ENCODE results near the gene CTDSP2.
"Not testable (repeated sequence)": the region's sequence is repeated elsewhere in the genome, so short reads cannot be mapped to it uniquely, and the experiment has no call there.

Gene CTDSP2

DNA sequence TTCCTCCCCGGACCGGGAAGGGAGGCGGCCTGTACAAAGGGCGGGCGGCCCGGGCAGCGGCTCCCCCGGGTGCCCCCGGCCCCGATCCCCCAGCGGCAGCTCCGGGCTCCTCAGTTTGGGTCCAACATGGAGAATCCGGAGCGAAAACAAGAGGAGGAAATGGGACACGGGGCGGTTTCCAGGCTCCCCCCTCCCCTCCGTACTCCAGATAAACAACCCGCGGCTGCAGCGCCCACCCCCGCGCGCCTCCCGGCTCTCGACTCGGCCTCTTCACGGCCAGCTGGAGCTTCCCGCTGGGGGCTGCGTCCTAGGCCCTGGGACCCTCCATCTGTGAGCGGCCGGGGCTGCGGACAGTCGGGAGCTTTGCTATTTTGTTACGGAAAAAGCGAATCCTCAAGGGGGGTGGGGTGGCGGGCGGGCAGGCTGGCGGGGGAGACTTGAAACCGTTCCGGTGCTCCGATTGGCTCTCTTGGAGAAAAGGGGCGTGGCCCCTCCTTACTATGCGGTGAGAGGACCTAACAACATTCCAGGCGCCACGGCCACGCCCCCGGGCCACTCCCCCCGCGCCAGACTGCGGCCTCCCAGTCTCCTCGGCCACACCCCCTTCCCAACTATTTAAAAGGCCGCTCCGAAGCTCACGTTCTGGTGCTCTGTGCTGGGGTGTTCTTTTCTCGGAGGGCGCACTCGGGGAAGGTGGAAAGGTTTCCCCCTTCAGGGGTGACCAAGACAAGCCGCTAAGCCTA, at the start of gene CTDSP2:
CTDSP2 (minus strand) TSS at position 153 of the 743 bp plus-strand sequence. CDS start 294 bp downstream, outside the sequence.
- DNase-seq: peak; percentile 96

DNA sequence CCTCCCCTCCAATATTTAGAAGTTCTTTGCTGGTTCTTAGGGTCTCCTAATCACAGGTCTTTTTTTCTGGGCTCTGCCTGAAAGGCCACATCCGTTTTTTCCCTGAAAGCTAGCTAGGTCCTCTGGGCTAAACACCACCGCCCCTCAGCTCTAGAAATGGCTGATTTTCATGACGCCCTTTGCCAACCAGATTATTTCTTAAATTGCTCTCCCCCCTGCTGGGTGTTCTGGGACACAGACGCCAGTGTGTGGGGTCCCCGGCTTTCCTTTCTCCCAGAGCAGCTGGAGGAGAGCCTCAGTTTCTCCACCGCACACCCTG, 49.5 kb upstream of the CTDSP2 start:
- no peak for DNase-seq

- DNase-seq: no peak
Measured at GRCh38 chr12:57895389-57896114, 49.0 kb upstream of the CTDSP2 start.

DNA sequence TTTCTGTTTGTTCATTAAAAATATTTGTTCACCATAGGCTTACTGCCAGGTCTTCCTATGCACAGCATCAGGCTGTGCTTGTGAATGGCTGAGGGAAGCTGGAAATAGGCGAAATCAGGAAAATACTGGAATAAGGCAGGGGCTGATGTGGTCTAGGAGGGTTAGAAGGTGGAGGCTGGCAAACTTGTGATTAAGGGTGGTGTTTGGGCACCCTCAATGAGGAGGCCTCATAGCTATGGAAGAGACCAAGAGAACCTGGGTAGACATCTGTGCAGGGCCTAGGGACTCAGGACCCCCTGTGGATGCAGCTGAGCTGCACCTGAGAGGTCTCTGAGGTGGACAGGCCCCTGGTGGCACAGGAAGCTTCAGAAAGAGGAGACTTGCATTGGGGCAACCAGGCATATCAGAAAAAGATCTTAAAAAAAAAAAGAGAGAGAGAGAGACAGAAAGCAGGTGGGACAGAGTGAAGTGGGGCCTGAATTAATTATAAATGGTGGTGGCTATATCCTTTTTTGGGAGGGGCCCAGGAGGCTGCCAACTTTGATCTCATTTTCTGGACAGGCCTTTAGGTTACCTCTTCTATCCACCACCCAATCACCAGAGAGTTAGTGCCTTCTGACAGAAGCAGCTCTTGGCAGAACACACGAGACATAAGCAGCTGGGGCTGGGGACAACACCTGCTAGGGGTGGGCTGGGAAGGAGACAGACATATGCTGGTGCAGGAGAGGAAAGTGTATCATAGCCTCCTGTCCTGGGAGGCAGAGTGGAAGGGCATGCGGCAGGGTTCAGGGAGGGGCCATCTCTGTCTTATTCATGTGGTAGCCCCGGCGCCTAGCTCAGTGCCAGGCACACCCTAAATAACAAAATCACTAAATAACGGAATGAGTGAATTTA, 48.1 kb upstream of the CTDSP2 start:
- DNase-seq: no peak

- no peak for DNase-seq
Measured at GRCh38 chr12:57893431-57894353, 47.2 kb upstream of the CTDSP2 start.

DNA sequence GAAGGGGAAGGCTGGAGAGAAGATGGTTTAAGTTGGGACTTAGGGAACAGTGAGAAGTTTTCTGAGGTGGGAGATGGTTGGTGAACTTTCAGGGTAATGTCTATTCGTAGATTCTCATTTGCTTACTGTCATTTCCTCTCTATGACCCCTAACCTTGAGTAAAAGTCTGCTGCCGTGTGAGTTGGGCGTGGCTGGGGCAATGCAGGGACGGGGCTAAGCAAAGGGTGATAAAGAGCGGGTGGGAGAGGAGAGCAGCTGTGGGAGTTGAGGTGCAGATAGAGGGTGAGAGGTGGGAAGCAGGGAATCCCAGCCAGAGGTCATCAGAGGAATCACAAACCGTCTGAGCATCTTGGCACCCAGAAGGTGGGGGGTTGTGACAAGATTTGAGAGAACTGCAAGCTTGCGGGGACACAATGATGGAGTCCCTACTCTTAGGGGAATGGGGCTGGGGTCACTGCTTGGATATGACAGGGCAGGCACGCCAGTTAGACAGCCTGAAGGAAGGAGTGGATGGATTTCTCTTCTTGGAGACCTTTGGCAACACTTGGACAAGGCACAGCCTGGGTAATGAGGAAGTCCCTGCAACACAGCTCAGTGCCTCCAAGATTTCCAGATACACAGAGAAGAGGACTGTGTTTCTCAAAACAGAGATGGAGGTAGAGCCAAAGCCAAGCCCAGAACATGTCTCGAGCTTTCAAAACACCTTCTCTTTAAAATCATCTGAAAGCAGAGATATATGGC, 45.9 kb upstream of the CTDSP2 start:
- no peak for DNase-seq

DNA sequence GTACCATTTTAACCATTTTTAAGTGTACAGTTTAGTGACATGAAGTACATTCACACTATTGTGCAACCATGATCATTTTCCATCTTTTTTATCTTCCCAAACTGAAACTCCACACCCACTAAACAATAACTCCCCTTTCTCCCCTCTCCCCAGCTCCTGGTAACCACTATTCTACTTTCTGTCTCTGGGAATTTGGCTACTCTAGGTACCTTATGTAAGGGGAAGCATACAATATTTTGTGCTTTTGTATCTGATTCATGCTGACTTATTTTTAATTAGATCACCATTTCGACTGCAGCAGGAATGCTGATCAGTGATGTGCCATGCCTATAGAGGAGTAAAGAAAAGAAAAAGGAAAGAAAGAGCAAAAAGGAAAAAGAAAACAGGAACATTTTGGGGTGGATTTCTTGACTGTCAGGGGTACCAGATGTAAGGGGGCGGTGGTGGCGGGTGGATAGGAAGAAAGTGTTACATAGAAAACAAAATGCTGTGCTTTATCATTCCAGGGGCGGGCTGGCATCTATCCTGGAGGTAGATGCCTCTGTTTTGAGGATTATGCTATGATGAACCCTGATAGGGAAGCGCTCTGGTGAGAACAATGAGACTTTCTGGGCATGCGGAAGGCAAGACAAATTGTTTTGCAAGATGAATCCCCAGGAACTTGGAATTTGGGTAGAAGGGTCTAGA, 45.2 kb upstream of the CTDSP2 start:
- no peak for DNase-seq

DNA sequence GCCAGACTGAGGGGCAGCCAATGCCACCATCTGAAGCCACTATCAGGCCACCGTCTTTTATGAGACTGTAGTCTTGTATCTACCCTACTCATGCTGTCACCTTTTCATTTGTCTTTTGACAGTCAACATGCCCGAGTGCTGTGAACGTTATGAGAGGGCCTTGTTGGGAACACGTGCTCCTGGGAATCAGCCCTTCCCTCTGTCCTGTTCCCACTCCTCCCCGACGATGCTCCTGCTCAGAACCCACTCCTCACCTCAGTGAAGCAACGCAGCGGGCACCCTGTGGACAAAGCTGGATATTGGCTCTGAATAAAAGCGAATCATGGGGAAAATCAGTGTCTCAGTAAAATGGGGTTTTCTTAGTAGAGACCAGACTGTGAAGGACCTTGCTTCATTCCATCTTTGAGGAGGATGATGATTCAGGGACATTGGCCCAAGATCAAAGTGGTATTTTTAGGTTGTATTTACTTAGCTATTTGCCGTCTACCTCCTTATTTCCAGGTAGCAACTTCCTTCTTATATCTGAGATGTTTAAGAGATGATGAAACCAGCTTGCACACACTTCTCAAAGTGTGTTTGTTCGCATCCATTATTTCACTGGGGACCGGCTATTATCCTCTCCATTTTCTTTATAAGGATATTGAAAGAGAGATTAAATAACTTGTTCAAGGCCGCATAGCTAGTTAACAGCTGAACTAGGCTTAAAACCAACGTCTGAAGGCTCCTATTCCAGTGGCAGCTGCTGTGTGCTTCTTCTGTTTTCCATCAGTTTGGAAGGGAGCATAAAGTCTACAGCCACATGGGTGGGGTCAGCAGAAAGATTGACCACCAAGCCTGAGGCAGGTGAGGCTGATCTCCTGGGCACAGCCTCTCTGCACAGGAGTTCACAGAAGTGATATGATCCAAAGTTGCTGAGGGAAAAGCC, 43.9 kb upstream of the CTDSP2 start:
- no peak for DNase-seq

DNA sequence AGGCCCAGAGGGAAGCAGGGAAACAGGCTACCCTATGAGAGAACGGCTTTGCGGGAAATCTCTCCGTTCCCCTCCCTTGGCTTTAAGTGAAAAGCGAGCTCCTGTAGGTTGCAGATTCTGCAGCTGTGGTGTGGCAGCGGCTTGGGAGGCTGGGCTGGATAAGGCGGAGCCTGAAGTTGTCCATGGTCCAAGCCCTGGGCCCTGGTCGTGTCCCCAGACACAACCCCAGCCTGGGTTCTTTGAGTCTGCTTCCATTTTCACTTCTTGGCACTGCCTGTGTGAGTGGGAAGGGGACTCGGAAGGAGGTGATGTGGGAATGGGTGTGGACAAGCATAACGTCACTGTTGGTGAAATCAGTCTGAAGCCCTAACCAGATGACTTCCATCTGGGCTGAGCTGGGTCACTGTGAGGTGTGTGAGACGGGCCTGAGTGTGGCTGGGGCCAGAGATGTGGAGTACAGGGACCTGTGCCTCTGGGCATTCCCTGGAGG, 43.0 kb upstream of the CTDSP2 start:
- DNase-seq: no peak

DNA sequence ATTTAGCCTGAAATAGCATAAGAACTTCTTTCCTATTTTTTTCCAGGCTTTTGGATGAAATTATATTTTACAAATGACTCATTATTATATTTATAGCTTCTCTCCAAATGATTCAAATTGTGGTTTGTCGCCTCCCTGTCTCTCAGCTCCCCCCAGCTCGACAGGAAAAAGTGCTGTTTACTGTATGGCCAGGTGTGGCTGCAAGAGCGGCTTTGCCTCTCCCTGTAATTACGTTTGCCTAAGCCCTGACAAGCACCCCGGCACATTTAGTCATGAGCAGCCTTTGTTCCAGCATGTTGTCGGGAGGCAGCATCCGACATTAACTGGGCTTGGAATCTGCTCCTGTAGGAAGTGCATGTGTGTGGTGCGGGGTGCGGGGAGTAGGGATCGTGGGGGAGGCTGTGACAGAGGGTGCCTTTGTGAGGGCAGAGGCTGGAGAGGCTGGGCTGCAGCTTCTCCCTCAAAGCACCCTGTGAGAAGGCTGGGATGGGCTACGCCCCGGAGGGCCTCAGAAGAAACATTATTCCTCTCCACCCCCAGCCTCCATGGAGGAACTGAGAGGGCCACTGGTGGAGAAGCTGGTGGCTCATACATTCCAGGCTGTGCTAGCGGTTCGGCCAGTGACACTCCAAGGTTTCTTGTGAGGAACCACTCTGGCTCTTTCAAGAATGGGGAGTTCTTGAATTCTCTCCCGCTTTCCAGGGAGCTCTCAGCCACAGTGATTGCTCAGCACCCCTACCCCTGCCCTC, 42.1 kb upstream of the CTDSP2 start:
- DNase-seq: no peak

GRCh38 chr12:57887631-57888408, 41.3 kb upstream of the CTDSP2 start:
- DNase-seq: no peak

- DNase-seq: not testable (repeated sequence)
Measured at GRCh38 chr12:57886964-57887363, 40.4 kb upstream of the CTDSP2 start.

- DNase-seq: no peak
Measured at GRCh38 chr12:57886542-57886941, 40.0 kb upstream of the CTDSP2 start.

DNA sequence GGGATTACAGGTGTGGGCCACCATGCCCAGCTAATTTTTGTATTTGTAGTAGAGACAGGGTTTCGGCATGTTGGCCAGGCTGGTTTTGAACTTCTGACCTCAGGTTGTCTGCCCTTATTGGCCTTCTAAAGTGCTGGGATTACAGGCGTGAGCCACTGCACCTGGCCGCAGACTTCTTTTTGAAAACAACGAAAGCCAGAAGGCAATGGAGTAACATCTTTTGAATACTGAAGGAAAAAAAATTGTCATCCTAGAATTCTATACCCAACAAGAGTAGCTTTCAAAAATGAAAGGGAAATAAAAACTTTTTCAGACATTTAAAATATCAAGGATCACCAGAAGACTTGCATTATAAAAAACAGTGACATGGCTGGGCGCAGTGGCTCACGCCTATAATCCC, 38.7 kb upstream of the CTDSP2 start:
- DNase-seq: no peak

DNA sequence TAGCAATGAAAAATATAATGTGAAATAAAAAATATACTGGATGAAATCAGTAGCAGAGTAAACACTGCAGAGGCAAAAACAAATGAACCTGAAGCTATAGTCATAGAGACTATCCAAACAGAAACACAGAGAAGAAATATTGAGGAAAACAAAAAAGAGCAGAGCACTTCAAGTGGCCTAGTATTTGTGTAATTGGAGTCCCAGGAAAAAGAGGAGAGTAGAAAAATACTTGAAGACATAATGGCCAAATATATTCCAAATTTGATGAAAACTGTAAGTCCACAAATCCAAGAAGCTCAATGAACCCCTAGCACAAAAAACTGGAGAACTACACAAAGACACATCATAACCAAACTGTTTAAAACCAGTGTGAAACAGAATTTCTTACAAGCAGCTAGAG, 37.2 kb upstream of the CTDSP2 start:
- no peak for DNase-seq

DNA sequence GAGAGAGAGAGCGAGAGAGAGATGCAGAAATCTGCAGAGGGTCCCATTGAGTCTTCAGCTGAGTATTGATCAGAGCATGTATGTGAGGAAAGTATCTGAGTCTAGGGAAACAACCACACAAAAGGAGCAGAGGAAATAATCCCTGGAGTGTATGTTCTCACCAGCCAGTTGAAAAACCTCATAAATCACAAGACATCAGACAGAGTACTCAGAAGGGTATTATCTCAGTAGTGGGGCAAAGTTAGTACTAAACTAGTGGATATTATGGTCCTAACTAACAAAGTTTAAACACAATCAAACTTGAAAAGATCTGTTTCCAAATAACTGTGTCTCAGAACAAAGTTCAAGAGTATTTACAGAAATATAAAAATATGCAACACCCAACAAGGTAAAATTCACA, 36.5 kb upstream of the CTDSP2 start:
- DNase-seq: no peak

DNA sequence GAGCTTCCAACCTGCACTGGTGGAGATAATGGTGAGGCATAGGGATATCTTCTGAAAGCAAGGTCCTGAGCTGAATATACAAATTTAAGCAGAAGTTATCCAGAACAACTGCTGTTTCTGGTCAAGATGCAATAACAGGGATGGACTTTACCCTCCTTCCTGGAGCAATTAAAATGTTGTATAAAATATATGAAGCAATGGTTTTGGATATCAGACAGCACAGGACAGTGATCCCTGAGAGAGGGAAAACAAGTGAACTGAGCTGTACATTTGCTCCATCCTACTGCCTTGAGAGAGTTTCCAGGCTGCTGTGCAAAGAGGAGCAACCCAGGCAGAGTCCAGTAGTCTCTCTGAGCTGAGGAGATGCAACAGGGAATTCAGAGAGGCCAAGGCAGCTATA, 36.0 kb upstream of the CTDSP2 start:
- no peak for DNase-seq

GRCh38 chr12:57881475-57881874, 34.9 kb upstream of the CTDSP2 start:
- DNase-seq: no peak
